GM19452 (cell line): ENCODE data around the gene C2orf72.
"Not testable (repeated sequence)": the region's sequence is repeated elsewhere in the genome, so short reads cannot be mapped to it uniquely, and the experiment has no call there.

Source experiments
- ATAC-seq: cut with Tn5 transposase; IDR thresholded peaks from one replicate; pipeline ENCODE4 v1.9.1; 2021; ENCODE audit not compliant: unreplicated experiment

The C2orf72 gene

GRCh38 chr2:231067531-231067930, 30.2 kb downstream of the C2orf72 start:
- ATAC-seq, result not testable (repeated sequence)

GRCh38 chr2:231068525-231069222, 31.4 kb downstream of the C2orf72 start:
- no peak for ATAC-seq

DNA sequence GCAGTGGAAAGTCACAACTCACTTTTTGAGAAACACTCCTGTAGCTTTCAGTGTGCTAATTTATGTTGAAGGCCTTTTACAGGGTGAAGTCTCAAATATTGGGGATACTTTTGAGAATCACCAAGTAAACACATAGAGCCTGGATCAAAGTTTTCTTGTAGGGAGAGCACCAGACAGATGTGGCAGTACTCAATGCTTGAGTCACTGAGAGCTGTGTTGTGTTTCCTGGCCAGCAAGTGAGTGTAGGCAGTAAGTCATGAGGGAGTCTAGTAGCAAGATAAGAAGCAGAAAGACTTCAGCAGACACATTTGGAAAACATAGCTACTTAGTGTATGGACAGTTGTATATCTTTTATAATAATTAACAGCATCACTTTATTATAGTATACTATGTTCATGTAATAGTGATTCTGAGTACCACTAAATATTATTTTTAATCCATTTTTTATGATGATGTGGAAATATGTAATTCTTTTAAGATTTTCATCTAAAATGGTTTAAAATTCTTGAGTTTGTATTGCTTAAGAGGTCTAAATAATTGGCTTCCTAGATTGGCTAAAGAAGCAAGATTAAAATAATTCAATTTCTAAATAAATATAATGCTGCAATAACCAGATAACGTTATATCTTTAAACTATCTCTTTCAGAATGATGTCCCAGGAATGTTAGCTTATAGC, 32.2 kb downstream of the C2orf72 start:
- no peak for ATAC-seq

DNA sequence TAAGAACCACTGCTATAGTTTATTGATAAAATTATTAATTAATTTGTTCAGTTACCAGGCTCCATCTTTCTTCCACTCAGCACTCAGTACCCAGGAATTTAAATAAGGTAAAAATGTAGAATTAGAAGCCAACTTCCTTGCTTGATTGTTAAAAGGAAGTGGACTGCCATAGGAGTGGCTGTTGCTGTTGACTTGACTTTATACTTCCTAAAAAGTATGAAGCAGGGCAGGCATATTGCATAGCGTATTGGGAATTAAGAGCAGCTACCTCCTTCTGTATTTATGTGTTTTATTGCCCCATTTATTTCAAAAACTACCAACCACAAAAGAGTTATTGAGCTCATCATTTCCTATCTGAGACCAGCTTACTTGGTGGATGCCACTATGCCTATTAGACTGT, 47.2 kb downstream of the C2orf72 start:
- no peak for ATAC-seq

GRCh38 chr2:231088754-231089153, 51.4 kb downstream of the C2orf72 start:
- ATAC-seq, result no peak

DNA sequence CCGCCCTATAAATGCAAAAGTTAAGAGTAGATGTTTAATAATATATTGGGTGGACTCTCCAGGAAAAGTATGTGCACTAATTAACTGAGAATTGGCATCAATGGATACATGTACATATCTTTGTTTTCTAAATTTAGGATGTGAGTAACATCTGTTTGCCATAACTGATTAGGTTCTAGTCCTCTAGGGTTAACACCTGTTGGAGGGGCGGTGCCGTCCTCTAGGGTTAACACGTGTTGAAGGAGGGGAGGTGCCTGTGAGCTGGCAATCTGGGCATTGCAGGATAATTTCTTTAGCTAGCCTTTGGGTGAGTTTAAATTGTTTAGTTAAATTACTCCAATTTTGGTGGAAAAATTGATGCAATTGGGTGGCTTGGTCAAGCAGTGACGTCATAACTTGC, 56.6 kb downstream of the C2orf72 start:
- ATAC-seq, result no peak

GRCh38 chr2:231094736-231095346, 57.5 kb downstream of the C2orf72 start:
- ATAC-seq, result no peak
